AG04449 (cell line): ENCODE data around the gene JAM3.
A peak's percentile ranks its signal among the peaks of the same experiment; 100 is the strongest.

Experiments used
- CTCF ChIA-PET: fragments of 350-600 bp; formaldehyde crosslinking; extraction: SDS; loops from one replicate; lab custom pipeline; 2021; ENCODE audit warnings: antibody characterized with exemption; lab: Yijun Ruan, JAX
- POLR2A ChIA-PET: fragments of 400-600, 350-600 bp; formaldehyde crosslinking; extraction: SDS; loops from one replicate; lab custom pipeline; 2020; ENCODE audit warnings: antibody characterized with exemption, inconsistent platforms; lab: Yijun Ruan, JAX
- DNase-seq: peaks from one replicate; pipeline ENCODE4 v3.0.0-alpha.2; 2010; ENCODE audit warnings: low read depth, low spot score
- H3K4me3 ChIP-seq: 2 replicates; pipeline ENCODE4 v1.5.1; 2011; ENCODE audit warnings: low read depth, mild to moderate bottlenecking, control low read depth, low read length
- TF ChIP-seq, protein P1 (sequence below): IDR thresholded peaks from one replicate; pipeline ENCODE4 v1.5.1; 2011; ENCODE audit warnings: mild to moderate bottlenecking, moderate library complexity, low read length, control low read depth, inconsistent platforms; ENCODE audit not compliant: insufficient read depth; ENCODE audit errors: missing control alignments

The JAM3 gene

DNA sequence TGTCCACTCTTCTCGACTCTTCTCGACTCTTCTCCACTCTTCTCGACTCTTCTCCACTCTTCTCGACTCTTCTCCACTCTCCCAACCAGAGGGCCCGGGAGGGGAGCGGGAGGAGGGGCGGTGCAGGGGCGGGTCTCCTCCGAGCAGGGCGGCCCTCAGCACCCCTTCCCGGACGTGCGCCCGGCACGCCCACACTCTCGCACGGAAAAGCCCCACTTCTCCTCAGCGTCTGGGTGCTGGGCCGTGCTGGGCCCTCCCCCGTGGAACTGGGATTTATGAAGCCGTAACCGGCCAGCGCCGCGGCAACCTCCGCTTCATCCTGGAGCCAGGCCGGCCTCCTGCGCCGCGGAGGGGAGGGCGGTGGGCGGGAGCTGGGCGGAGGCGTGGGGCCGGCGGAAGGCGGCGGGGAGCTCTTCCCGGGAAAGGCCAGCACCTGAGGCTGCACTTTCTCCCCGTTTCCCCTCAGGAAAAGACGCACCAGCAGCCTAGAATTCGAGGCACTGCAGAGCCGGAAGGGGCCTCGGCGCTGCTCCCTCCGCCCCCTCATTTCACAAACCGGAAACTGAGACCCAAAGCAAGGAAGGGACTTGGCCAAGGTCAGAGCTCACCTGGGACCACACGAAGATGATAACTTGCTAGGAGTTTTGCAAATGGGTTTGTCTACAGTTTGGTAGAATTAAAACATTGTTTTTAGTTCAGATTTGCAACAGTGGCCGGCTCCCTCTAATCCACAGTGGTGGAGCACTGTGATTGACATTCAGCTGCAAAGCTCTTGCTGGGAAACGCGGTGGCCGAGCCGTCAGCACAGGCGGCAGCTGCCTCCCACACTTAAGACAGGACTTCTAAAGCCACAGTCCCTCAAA is 31.6 kb upstream of the JAM3 start:
- CTCF ChIA-PET: interaction anchor here (0.6 to 7.6 kb wide), 5 partner anchors 9 to 110 kb away, joined by 3 to 85 read pairs (median 6); no protein-coding TSS in a partner anchor
- peak overlapping the region; percentile 62 for H3K4me3 ChIP-seq
- DNase-seq: no peak
- POLR2A ChIA-PET: no interaction called here
- TF ChIP-seq, protein P1, sequence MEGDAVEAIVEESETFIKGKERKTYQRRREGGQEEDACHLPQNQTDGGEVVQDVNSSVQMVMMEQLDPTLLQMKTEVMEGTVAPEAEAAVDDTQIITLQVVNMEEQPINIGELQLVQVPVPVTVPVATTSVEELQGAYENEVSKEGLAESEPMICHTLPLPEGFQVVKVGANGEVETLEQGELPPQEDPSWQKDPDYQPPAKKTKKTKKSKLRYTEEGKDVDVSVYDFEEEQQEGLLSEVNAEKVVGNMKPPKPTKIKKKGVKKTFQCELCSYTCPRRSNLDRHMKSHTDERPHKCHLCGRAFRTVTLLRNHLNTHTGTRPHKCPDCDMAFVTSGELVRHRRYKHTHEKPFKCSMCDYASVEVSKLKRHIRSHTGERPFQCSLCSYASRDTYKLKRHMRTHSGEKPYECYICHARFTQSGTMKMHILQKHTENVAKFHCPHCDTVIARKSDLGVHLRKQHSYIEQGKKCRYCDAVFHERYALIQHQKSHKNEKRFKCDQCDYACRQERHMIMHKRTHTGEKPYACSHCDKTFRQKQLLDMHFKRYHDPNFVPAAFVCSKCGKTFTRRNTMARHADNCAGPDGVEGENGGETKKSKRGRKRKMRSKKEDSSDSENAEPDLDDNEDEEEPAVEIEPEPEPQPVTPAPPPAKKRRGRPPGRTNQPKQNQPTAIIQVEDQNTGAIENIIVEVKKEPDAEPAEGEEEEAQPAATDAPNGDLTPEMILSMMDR: no peak

DNA sequence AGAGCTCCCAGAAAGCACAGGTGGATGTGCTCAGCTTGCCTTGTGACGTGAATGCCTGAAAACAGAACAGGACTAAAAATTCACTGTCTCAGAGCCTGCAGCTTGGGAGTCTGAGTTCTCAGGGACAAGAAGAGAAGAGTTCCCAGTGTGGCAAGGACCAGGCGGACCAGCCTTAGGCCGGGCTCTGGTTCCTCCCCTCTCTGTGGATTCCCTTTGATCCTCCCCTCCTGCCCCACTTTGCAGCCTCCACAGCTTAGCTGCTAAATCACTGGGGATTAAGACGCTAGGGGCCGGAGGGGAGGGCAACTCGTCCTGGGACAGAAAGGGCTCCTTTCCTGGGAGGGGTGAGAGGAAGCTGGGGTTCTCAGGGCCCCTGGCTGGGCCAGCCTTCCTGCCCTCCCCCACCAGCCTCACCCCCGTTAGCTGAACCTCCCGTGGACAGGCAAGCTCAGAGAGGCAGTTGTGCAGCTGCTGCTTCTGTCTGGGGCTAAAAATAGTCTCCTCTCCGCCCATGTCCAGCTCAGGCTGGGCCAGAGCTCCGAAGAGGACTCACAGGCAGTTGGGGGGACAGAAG is 29.9 kb upstream of the JAM3 start:
- POLR2A ChIA-PET: no interaction called here
- TF ChIP-seq, protein P1: no peak
- no peak for DNase-seq
- CTCF ChIA-PET: interaction anchor here (0.7 to 7.6 kb wide), 5 partner anchors 8 to 111 kb away, joined by 3 to 85 read pairs (median 6); no protein-coding TSS in a partner anchor
- no peak overlapping the region for H3K4me3 ChIP-seq

DNA sequence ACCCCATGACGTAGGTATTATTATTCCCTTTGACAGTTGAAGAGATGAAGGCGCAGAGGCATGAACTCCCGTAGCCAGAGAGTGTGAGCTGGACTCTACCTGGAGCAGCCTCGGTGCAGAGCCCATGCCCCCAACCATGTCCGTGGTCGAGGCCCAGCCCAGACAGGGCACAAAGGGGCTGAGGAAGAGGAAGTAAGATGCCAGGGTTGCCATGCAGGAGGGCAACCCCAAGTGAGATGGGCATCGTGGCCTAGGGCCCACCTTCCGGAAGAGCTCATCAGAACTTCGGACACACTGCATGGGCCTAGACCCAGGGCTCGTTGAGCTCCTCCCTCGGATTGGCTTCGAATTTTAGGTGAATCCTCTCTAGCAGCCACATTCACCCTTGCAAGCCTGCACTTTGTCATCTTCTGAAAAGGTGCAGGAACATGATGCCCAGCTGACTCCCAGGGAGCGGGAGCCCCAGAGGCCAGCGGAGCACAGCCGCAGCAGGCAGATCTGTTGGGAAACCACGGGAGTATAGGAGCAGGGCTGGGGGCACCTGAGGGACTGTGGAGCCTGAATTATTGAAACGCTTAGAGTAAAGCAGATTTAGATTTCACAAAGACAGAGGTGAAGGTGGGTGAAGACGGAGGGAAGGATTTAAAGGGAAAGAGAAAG is 29.0 kb upstream of the JAM3 start:
- ChIA-PET POLR2A (no interaction called here), CTCF (interaction anchor here (1.1 to 7.6 kb wide), 5 partner anchors 8 to 112 kb away, joined by 3 to 85 read pairs (median 6); no protein-coding TSS in a partner anchor)
- H3K4me3 ChIP-seq: no peak overlapping the region
- TF ChIP-seq, protein P1: no peak
- DNase-seq: no peak

DNA sequence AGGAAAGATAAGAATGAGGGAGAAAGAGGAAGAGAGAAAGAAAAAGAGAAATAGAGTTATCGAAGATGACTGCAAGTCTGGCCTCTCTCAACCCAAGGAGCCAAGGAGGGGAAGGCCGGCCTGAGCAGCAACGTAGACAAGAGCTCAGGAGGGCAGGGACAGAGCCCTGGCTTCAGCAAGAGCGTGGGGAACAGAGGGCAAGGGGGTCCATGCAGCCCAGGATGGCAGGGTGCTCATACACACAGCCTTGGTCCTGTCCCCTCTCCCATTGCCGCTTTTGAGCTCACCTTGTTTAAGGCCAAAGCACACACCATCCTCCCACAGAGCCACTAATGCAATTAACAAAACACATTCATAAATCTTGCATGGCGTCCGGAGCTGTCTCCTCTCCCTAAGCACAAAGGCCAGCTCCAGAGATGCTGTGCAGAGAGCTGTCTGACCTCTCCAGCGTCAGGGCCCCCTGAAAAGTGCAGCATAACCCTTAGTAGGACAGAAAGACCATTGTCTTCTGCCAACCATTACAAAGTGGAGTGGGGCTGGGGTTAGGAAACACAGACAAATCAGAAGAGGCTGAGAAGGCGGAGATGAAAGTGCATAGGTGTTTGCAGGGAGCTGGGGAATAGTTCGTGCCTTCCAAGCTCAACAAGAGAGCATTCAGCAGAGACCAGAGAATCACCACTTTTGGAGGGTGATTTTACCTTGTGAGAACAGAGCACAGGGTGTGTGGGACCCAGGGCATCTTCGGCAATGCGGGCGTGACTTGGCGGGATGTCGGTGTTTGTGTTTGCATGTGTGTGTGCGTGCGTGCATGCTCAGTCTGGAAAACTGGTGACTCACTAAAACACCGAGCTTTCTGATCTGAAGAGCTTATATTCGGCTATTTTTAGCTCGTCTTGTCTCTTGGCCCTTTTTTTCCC is 28.2 kb upstream of the JAM3 start:
- DNase-seq: peak; percentile 54
- TF ChIP-seq, protein P1: no peak
- no peak overlapping the region for H3K4me3 ChIP-seq
- POLR2A ChIA-PET: no interaction called here
- CTCF ChIA-PET: interaction anchor here (1.2 to 7.6 kb wide), 4 partner anchors 11 to 113 kb away, joined by 3 to 85 read pairs (median 18); no protein-coding TSS in a partner anchor

DNA sequence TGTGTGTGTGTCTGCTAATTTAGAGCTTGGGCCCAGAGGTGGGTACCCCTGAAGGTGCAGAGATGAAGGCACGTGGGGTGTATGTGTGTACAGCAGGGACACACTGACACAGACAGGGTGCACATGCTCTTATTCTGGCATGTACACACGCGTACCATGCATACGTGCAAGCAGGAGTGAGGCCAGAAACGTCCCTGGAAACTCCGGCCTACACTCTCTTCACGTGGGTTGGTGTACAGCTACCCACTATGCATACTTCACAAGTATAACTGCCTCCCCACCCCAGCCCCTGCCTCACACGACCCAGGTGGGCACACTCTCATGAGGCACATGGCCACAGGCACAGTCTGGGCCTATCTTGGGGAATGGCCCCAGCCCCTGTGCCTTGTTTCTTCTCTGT is 27.5 kb upstream of the JAM3 start:
- no peak overlapping the region for H3K4me3 ChIP-seq
- TF ChIP-seq, protein P1: no peak
- DNase-seq: no peak
- ChIA-PET POLR2A (no interaction called here), CTCF (interaction anchor here (1.2 to 7.6 kb wide), 3 partner anchors 10 to 114 kb away, joined by 3 to 85 read pairs (median 5); no protein-coding TSS in a partner anchor)
